Measurements from ENCODE around the gene FIGLA.

Gene FIGLA

DNA sequence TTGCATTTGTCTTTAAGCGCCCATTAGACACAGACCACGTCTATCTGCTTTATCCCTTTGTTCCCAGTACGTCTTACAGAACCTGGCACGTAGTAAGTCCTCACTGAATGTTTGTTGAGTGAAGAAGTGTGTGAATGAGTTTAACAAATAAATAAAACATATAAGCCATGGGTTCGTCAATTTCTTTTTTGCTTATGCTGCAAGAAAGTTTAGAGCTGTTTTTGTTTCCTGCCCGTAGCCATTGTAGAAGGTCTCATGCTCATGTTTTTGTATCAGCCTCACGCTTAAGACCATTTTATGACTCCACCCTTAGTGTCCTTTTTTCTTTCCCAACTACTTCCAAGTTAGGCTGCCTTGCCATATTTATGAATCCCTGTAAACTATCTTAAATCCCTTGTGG, 24.9 kb downstream of the FIGLA start:
- Histone ChIP-seq H3K27ac (replicated peaks) (no peak overlapping the region), H3K27me3 (ENCODE audit: insufficient read depth, poor library complexity, severe bottlenecking) (peaks cover 46% of the 10 kb centered on the region), H3K4me3 (replicated peaks; ENCODE audit: insufficient read depth, low read length) (no peak overlapping the region)
- DNase-seq (ENCODE audit: low read depth in 1 of 2, low spot score in 1 of 2), result no peak
- TF ChIP-seq, protein P1, sequence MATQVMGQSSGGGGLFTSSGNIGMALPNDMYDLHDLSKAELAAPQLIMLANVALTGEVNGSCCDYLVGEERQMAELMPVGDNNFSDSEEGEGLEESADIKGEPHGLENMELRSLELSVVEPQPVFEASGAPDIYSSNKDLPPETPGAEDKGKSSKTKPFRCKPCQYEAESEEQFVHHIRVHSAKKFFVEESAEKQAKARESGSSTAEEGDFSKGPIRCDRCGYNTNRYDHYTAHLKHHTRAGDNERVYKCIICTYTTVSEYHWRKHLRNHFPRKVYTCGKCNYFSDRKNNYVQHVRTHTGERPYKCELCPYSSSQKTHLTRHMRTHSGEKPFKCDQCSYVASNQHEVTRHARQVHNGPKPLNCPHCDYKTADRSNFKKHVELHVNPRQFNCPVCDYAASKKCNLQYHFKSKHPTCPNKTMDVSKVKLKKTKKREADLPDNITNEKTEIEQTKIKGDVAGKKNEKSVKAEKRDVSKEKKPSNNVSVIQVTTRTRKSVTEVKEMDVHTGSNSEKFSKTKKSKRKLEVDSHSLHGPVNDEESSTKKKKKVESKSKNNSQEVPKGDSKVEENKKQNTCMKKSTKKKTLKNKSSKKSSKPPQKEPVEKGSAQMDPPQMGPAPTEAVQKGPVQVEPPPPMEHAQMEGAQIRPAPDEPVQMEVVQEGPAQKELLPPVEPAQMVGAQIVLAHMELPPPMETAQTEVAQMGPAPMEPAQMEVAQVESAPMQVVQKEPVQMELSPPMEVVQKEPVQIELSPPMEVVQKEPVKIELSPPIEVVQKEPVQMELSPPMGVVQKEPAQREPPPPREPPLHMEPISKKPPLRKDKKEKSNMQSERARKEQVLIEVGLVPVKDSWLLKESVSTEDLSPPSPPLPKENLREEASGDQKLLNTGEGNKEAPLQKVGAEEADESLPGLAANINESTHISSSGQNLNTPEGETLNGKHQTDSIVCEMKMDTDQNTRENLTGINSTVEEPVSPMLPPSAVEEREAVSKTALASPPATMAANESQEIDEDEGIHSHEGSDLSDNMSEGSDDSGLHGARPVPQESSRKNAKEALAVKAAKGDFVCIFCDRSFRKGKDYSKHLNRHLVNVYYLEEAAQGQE (IDR thresholded peaks at IDR 0.05; ENCODE audit: insufficient replicate concordance, low read depth), result no peak
- TF ChIP-seq SPI1 (IDR thresholded peaks at IDR 0.05; ENCODE audit: borderline replicate concordance, low read depth) (no peak), POLR2AphosphoS5 (IDR thresholded peaks at IDR 0.05; ENCODE audit: low read depth) (no peak), GABPA (IDR thresholded peaks at IDR 0.05; ENCODE audit: low read depth) (no peak)
- TF ChIP-seq, protein P2, sequence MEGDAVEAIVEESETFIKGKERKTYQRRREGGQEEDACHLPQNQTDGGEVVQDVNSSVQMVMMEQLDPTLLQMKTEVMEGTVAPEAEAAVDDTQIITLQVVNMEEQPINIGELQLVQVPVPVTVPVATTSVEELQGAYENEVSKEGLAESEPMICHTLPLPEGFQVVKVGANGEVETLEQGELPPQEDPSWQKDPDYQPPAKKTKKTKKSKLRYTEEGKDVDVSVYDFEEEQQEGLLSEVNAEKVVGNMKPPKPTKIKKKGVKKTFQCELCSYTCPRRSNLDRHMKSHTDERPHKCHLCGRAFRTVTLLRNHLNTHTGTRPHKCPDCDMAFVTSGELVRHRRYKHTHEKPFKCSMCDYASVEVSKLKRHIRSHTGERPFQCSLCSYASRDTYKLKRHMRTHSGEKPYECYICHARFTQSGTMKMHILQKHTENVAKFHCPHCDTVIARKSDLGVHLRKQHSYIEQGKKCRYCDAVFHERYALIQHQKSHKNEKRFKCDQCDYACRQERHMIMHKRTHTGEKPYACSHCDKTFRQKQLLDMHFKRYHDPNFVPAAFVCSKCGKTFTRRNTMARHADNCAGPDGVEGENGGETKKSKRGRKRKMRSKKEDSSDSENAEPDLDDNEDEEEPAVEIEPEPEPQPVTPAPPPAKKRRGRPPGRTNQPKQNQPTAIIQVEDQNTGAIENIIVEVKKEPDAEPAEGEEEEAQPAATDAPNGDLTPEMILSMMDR (IDR thresholded peaks at IDR 0.05; ENCODE audit: insufficient read depth, low read length), result no peak

DNA sequence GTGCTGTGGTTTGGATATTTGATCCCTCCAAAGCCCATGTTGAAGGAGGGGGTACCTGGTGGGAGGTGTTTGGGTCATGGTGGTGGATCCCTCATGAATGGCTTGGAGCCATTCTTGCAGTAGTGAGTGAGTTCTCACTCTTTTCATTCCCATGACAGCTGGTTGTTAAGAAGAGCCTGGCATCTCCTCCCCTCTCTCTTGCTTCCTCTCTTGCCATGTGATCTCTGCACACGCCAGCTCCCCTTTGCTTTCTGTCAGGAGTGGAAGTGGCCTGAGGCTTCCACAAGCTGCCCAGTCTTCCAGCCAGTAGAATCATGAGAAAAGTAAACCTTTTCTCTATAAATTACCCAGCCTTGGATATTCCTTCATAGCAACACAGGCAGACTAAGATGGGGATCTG, 31.0 kb downstream of the FIGLA start:
- no peak overlapping the region for H3K4me3 ChIP-seq (replicated peaks; ENCODE audit: insufficient read depth, low read length)
- TF ChIP-seq, protein P1 (IDR thresholded peaks at IDR 0.05; ENCODE audit: insufficient replicate concordance, low read depth), result no peak
- H3K27me3 ChIP-seq (ENCODE audit: insufficient read depth, poor library complexity, severe bottlenecking), result peaks cover 2% of the 10 kb centered on the region
- no peak for DNase-seq (ENCODE audit: low read depth in 1 of 2, low spot score in 1 of 2)
- H3K27ac ChIP-seq (replicated peaks), result no peak overlapping the region

DNA sequence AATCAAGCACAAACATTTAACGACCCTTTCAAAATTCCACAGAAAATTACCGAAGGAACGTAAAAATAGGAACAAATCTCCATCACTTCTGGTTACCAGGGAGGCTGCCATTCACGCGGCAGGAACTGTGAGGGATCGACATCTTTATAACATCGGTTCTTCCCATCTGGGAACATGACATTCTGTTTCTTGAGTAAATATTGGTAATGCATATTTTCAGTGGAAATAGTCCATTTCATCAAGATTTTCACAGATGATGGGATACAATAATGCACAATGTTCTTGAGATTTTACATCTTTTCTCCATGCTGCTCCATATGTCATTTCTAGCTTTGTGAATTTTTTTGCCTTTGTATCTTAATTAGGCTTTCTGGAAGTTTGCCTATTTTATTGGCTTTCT, 32.5 kb downstream of the FIGLA start:
- no peak overlapping the region for H3K4me3 ChIP-seq (replicated peaks; ENCODE audit: insufficient read depth, low read length)
- DNase-seq (ENCODE audit: low read depth in 1 of 2, low spot score in 1 of 2), result no peak
- TF ChIP-seq SPI1 (IDR thresholded peaks at IDR 0.05; ENCODE audit: borderline replicate concordance, low read depth), result no peak
- TF ChIP-seq, protein P2 (IDR thresholded peaks at IDR 0.05; ENCODE audit: insufficient read depth, low read length), result no peak
- no peak for TF ChIP-seq POLR2AphosphoS5 (IDR thresholded peaks at IDR 0.05; ENCODE audit: low read depth)
- TF ChIP-seq GABPA (IDR thresholded peaks at IDR 0.05; ENCODE audit: low read depth), result no peak
- TF ChIP-seq, protein P1 (IDR thresholded peaks at IDR 0.05; ENCODE audit: insufficient replicate concordance, low read depth), result no peak
- H3K27me3 ChIP-seq (ENCODE audit: insufficient read depth, poor library complexity, severe bottlenecking), result peaks cover 3% of the 10 kb centered on the region
- H3K27ac ChIP-seq (replicated peaks), result no peak overlapping the region

DNA sequence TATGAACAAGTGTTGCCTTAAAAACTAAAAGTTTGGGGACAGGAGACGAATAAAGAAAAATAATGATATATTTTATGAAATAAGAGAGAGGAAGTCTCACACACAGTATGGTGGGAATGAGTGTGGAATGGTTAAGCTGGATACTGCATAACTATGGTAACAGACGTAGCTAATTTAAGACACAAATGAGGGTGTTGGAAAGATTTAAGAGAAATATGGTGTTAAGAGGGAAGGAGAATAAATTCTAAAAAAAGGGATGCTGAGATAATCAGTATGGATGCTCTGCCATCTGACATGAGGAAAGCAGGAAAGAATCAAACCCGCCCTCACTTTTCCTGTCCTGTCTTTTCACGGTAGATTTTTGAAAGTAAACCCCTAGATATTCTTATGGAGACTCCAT, 33.1 kb downstream of the FIGLA start:
- H3K27ac ChIP-seq (replicated peaks), result no peak overlapping the region
- peaks cover 3% of the 10 kb centered on the region for H3K27me3 ChIP-seq (ENCODE audit: insufficient read depth, poor library complexity, severe bottlenecking)
- DNase-seq (ENCODE audit: low read depth in 1 of 2, low spot score in 1 of 2), result no peak
- no peak overlapping the region for H3K4me3 ChIP-seq (replicated peaks; ENCODE audit: insufficient read depth, low read length)
- TF ChIP-seq, protein P2 (IDR thresholded peaks at IDR 0.05; ENCODE audit: insufficient read depth, low read length), result no peak
- TF ChIP-seq POLR2AphosphoS5 (IDR thresholded peaks at IDR 0.05; ENCODE audit: low read depth) (no peak), SPI1 (IDR thresholded peaks at IDR 0.05; ENCODE audit: borderline replicate concordance, low read depth) (no peak), GABPA (IDR thresholded peaks at IDR 0.05; ENCODE audit: low read depth) (no peak)
- TF ChIP-seq, protein P1 (IDR thresholded peaks at IDR 0.05; ENCODE audit: insufficient replicate concordance, low read depth), result no peak

All from HL-60 (cell line).